ENCODE measurements around the gene MYL2. TPM values are rescaled to one million over a fixed set of nuclear protein-coding genes. Genes with fewer than 3 reads are reported as not detected.

MYL2 gene
- 16.3 TPM for total RNA-seq

GRCh38 chr12:110920324-110920910 is at the start of gene MYL2:
Gene MYL2 (minus strand): TSS chr12:110920579. CDS start chr12:110920529, 50 bp downstream.

Other genes with a start within 250 kb of the MYL2 start
- 6.8 TPM for gene HVCN1, start 231.5 kb downstream of the MYL2 start, total RNA-seq
- 220 TPM for gene PPP1CC, start 177.7 kb downstream of the MYL2 start, total RNA-seq
- gene CCDC63, start 73.6 kb downstream of the MYL2 start, total RNA-seq, result not detected
- gene CUX2, start 113.6 kb upstream of the MYL2 start, total RNA-seq, result 16.3 TPM

All from camera-type eye (tissue), 1 donor.